HEK293 (cell line): Measurements from ENCODE around the gene SLC47A2.

ENCODE experiments used
- CTCF ChIA-PET: fragments of 350-600 bp; formaldehyde crosslinking; extraction: SDS; loops from one replicate; lab custom pipeline; 2021; ENCODE audit warnings: antibody characterized with exemption; lab: Yijun Ruan, JAX
- POLR2A ChIA-PET: fragments of 300-600 bp; formaldehyde crosslinking; extraction: SDS; loops from one replicate; lab custom pipeline; 2020; ENCODE audit warnings: antibody characterized with exemption, inconsistent platforms; lab: Yijun Ruan, JAX
- H3K27ac ChIP-seq: fragments of 200-500 bp; sonication (Bioruptor generic); 2 replicates; pipeline ENCODE4 v1.5.1; 2014; ENCODE audit warnings: low read depth, low read length, control low read depth, inconsistent platforms; ENCODE audit errors: extremely low read depth
- H3K36me3 ChIP-seq, 2 experiments: fragments of 200-500 bp in 1 of 2; sonication (Bioruptor generic) in 1 of 2; 1 replicate in 1 of 2; 2 replicates in 1 of 2; pipeline ENCODE4 v1.5.1; 2014 to 2017; ENCODE audit warnings: inconsistent platforms in 2 of 2, low read length in 2 of 2; ENCODE audit not compliant: control insufficient read depth in 2 of 2, insufficient read depth in 1 of 2
- H3K4me1 ChIP-seq: fragments of 200-500 bp; sonication (Bioruptor generic); 2 replicates; pipeline ENCODE4 v1.5.1; 2014; ENCODE audit warnings: mild to moderate bottlenecking, low read length, inconsistent platforms; ENCODE audit not compliant: control insufficient read depth, insufficient read depth
- H3K4me3 ChIP-seq: 2 replicates; pipeline ENCODE4 v1.5.1; 2011; ENCODE audit warnings: low read depth, mild to moderate bottlenecking, control low read depth, low read length, moderate library complexity
- H3K9me3 ChIP-seq: fragments of 200-500 bp; sonication (Bioruptor generic); 2 replicates; pipeline ENCODE4 v1.5.1; 2014; ENCODE audit warnings: low read depth, low read length, inconsistent platforms; ENCODE audit not compliant: control insufficient read depth, insufficient read depth
- BCL11A ChIP-seq: fragments of 450-650 bp; formaldehyde crosslinking; IDR thresholded peaks from 2 replicates; pipeline ENCODE4 v1.5.1; 2016; ENCODE audit warnings: low read depth, missing biosample characterization, missing genetic modification characterization
- GLIS1 ChIP-seq: fragments of 450-650 bp; formaldehyde crosslinking; IDR thresholded peaks from 2 replicates; pipeline ENCODE4 v1.5.1; 2016; ENCODE audit warnings: missing biosample characterization, missing genetic modification characterization
- HOXA7 ChIP-seq: sonication (generic); formaldehyde crosslinking; IDR thresholded peaks from 2 replicates; pipeline ENCODE4 v1.8.1; 2022; ENCODE audit warnings: missing genetic modification reagents, borderline replicate concordance
- HOXC10 ChIP-seq: sonication (generic); formaldehyde crosslinking; IDR thresholded peaks from 2 replicates; pipeline ENCODE4 v1.8.1; 2023; ENCODE audit warnings: mild to moderate bottlenecking, missing genetic modification reagents
- KLF8 ChIP-seq: fragments of 450-650 bp; formaldehyde crosslinking; IDR thresholded peaks from 2 replicates; pipeline ENCODE4 v1.5.1; 2016; ENCODE audit warnings: missing biosample characterization, missing genetic modification characterization
- OSR2 ChIP-seq: fragments of 450-650 bp; formaldehyde crosslinking; IDR thresholded peaks from 2 replicates; pipeline ENCODE4 v1.5.1; 2016; ENCODE audit warnings: missing biosample characterization, missing genetic modification characterization
- SETDB1 ChIP-seq: IDR thresholded peaks from one replicate; pipeline ENCODE4 v1.6.1; 2017; ENCODE audit warnings: mild to moderate bottlenecking, low read length, moderate library complexity, mixed read lengths; ENCODE audit not compliant: insufficient read length
- SP3 ChIP-seq: fragments of 450-650 bp; formaldehyde crosslinking; IDR thresholded peaks from 2 replicates; pipeline ENCODE4 v1.5.1; 2016; ENCODE audit warnings: missing biosample characterization, missing genetic modification characterization
- ZBTB17 ChIP-seq: fragments of 450-650 bp; formaldehyde crosslinking; IDR thresholded peaks from 2 replicates; pipeline ENCODE4 v1.5.1; 2016; ENCODE audit warnings: missing biosample characterization, missing genetic modification characterization
- ZBTB26 ChIP-seq: fragments of 450-650 bp; formaldehyde crosslinking; optimal IDR thresholded peaks from 2 replicates; pipeline ENCODE3; 2016; ENCODE audit warnings: missing biosample characterization, mild to moderate bottlenecking, missing genetic modification characterization
- ZFP37 ChIP-seq: fragments of 450-650 bp; formaldehyde crosslinking; IDR thresholded peaks from 2 replicates; pipeline ENCODE4 v1.5.1; 2016; ENCODE audit warnings: missing biosample characterization, missing genetic modification characterization
- ZNF140 ChIP-seq: fragments of 450-650 bp; formaldehyde crosslinking; IDR thresholded peaks from 2 replicates; pipeline ENCODE4 v1.5.1; 2016; ENCODE audit warnings: missing biosample characterization, missing genetic modification characterization
- ZNF184 ChIP-seq: fragments of 450-650 bp; IDR thresholded peaks from 2 replicates; pipeline ENCODE4 v1.5.1; 2018; ENCODE audit warnings: missing biosample characterization, mild to moderate bottlenecking, missing genetic modification characterization
- ZNF248 ChIP-seq: fragments of 450-650 bp; formaldehyde crosslinking; IDR thresholded peaks from 2 replicates; pipeline ENCODE4 v1.5.1; 2017; ENCODE audit warnings: missing biosample characterization, missing genetic modification characterization
- ZNF26 ChIP-seq: fragments of 450-650 bp; formaldehyde crosslinking; IDR thresholded peaks from 2 replicates; pipeline ENCODE4 v1.5.1; 2016; ENCODE audit warnings: missing biosample characterization, missing genetic modification characterization
- ZNF274 ChIP-seq, 2 experiments: fragments of 200-500 bp in 1 of 2; fragments of 450-650 bp in 1 of 2; sonication (Bioruptor generic) in 1 of 2; formaldehyde crosslinking in 1 of 2; IDR thresholded peaks; 2 replicates each; pipeline versions ENCODE4 v1.5.1 to v1.6.1; 2014 to 2016; ENCODE audit warnings: borderline replicate concordance in 1 of 2, inconsistent platforms in 1 of 2, low read length in 1 of 2, missing biosample characterization in 1 of 2, missing genetic modification characterization in 1 of 2
- ZNF335 ChIP-seq: fragments of 450-650 bp; formaldehyde crosslinking; conservative IDR thresholded peaks from 2 replicates; pipeline ENCODE4 v1.5.1; 2016; ENCODE audit warnings: missing biosample characterization, missing genetic modification characterization
- ZNF423 ChIP-seq: fragments of 450-650 bp; formaldehyde crosslinking; IDR thresholded peaks from 2 replicates; pipeline ENCODE4 v1.5.1; 2016; ENCODE audit warnings: missing biosample characterization, missing genetic modification characterization
- ZNF670 ChIP-seq: fragments of 450-650 bp; formaldehyde crosslinking; IDR thresholded peaks from 2 replicates; pipeline ENCODE4 v1.5.1; 2016; ENCODE audit warnings: missing biosample characterization, missing genetic modification characterization, low read depth
- TF ChIP-seq, protein P1 (sequence below): fragments of 450-650 bp; formaldehyde crosslinking; IDR thresholded peaks from 2 replicates; pipeline ENCODE4 v1.5.1; 2016; ENCODE audit warnings: missing biosample characterization, missing genetic modification characterization
- TF ChIP-seq, protein P2 (sequence below): fragments of 450-650 bp; formaldehyde crosslinking; IDR thresholded peaks from 2 replicates; pipeline ENCODE4 v1.5.1; 2016; ENCODE audit warnings: missing biosample characterization, missing genetic modification characterization
- TF ChIP-seq, protein P3 (sequence below): fragments of 450-650 bp; IDR thresholded peaks from 2 replicates; pipeline ENCODE4 v1.5.1; 2018; ENCODE audit warnings: missing biosample characterization, mild to moderate bottlenecking, missing genetic modification characterization

The SLC47A2 gene

GRCh38 chr17:19647697-19648474, 68.5 kb downstream of the SLC47A2 start (continued):
- no peak for TF ChIP-seq ZBTB26 (tag by site-specific recombination)
- TF ChIP-seq, protein P1, sequence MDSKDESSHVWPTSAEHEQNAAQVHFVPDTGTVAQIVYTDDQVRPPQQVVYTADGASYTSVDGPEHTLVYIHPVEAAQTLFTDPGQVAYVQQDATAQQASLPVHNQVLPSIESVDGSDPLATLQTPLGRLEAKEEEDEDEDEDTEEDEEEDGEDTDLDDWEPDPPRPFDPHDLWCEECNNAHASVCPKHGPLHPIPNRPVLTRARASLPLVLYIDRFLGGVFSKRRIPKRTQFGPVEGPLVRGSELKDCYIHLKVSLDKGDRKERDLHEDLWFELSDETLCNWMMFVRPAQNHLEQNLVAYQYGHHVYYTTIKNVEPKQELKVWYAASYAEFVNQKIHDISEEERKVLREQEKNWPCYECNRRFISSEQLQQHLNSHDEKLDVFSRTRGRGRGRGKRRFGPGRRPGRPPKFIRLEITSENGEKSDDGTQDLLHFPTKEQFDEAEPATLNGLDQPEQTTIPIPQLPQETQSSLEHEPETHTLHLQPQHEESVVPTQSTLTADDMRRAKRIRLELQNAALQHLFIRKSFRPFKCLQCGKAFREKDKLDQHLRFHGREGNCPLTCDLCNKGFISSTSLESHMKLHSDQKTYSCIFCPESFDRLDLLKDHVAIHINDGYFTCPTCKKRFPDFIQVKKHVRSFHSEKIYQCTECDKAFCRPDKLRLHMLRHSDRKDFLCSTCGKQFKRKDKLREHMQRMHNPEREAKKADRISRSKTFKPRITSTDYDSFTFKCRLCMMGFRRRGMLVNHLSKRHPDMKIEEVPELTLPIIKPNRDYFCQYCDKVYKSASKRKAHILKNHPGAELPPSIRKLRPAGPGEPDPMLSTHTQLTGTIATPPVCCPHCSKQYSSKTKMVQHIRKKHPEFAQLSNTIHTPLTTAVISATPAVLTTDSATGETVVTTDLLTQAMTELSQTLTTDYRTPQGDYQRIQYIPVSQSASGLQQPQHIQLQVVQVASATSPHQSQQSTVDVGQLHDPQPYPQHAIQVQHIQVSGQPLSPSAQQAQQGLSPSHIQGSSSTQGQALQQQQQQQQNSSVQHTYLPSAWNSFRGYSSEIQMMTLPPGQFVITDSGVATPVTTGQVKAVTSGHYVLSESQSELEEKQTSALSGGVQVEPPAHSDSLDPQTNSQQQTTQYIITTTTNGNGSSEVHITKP (tag by site-specific recombination), result no peak
- TF ChIP-seq BCL11A (tag by site-specific recombination), result peak; percentile 16
- TF ChIP-seq ZNF423, result no peak
- TF ChIP-seq ZNF335 (tag by site-specific recombination), result peak; percentile 78; the same call in 1 of the 2 replicates
- no peak for TF ChIP-seq ZNF274 (IDR thresholded peaks at IDR 0.05; ENCODE audit: low read length)
- TF ChIP-seq ZNF274 (tag by site-specific recombination; IDR thresholded peaks at IDR 0.05; ENCODE audit: borderline replicate concordance), result no peak
- TF ChIP-seq, protein P2, sequence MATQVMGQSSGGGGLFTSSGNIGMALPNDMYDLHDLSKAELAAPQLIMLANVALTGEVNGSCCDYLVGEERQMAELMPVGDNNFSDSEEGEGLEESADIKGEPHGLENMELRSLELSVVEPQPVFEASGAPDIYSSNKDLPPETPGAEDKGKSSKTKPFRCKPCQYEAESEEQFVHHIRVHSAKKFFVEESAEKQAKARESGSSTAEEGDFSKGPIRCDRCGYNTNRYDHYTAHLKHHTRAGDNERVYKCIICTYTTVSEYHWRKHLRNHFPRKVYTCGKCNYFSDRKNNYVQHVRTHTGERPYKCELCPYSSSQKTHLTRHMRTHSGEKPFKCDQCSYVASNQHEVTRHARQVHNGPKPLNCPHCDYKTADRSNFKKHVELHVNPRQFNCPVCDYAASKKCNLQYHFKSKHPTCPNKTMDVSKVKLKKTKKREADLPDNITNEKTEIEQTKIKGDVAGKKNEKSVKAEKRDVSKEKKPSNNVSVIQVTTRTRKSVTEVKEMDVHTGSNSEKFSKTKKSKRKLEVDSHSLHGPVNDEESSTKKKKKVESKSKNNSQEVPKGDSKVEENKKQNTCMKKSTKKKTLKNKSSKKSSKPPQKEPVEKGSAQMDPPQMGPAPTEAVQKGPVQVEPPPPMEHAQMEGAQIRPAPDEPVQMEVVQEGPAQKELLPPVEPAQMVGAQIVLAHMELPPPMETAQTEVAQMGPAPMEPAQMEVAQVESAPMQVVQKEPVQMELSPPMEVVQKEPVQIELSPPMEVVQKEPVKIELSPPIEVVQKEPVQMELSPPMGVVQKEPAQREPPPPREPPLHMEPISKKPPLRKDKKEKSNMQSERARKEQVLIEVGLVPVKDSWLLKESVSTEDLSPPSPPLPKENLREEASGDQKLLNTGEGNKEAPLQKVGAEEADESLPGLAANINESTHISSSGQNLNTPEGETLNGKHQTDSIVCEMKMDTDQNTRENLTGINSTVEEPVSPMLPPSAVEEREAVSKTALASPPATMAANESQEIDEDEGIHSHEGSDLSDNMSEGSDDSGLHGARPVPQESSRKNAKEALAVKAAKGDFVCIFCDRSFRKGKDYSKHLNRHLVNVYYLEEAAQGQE, result 0 out of 2 replicates have a peak, but pooled peaks have one; percentile 51
- peak; percentile 11; the same call in 1 of the 2 replicates for TF ChIP-seq ZFP37
- TF ChIP-seq ZNF248 (tag by site-specific recombination), result no peak
- no peak for TF ChIP-seq SETDB1

DNA sequence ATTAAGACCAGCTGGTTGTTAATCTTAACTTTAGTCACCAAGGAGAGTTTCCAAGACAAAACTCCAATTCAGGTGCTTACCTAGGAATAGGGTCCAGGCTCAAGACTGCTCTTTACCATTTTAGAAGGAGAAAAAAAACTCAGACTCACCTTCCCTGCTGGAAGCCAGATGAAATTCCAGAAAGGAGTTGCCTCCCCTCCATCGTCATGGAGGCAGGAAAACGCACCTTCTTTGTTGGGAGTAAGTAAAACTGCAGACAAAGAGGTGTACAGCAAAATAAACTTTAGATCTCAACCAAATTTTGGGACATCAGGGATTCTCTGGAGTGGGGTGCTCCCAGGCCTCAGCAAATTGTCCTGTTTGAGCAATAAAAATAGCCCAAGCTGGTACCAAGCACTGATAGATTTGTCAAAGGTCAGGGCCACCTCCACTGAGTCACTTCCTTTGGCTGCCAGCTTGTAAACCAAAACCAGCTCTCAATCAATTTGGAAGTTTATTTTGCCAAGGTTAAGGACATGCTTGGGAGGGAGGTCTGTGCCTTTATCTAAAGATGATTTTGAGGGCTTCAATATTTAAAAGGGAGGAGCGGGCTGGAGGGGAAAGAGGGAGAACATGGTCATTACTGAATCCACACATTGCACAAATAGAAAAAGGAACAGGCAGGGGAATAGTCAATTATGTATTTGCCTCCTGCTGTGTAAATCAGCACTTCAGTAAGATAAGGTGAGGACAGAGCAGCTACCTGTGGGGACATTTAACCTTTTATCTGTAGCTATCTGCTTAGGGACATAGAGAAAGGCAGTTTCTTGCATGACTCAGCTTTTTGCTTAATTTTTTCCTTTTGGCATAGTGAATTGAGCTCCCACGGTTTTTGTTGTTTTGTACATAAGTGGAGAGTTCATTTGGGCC, 69.3 kb downstream of the SLC47A2 start:
- POLR2A ChIA-PET, result interaction anchor here (0.5 to 2.7 kb wide), 14 partner anchors 9 to 269 kb away, joined by 3 to 29 read pairs (median 6); partner anchors contain the start of genes MAPK7 and SLC47A1
- H3K36me3 ChIP-seq, result peaks cover 0 to 8% of the 10 kb centered on the region in 2 experiments; a peak in 1 of 3 replicates
- peaks cover 29% of the 10 kb centered on the region for H3K4me1 ChIP-seq
- CTCF ChIA-PET, result interaction anchor here (0.5 to 5.1 kb wide), 25 partner anchors 9 to 698 kb away, joined by 3 to 35 read pairs (median 4); partner anchors contain the start of gene B9D1
- H3K9me3 ChIP-seq, result no peaks in the 10 kb centered on the region
- H3K27ac ChIP-seq, result peak overlapping the region; percentile 74
- H3K4me3 ChIP-seq, result no peak overlapping the region
- no peak for TF ChIP-seq ZNF26 (tag by site-specific recombination)
- TF ChIP-seq ZBTB17 (tag by site-specific recombination), result no peak
- no peak for TF ChIP-seq ZNF140 (tag by site-specific recombination)
- TF ChIP-seq KLF8 (tag by site-specific recombination), result 0 out of 2 replicates have a peak, but pooled peaks have one; percentile 24
- TF ChIP-seq ZNF184 (tag by site-specific recombination), result no peak
- TF ChIP-seq GLIS1 (tag by site-specific recombination), result peak; percentile 51; the same call in 1 of the 2 replicates
- TF ChIP-seq HOXA7 (CRISPR knock-in tag), result no peak
- TF ChIP-seq ZNF423, result no peak
- TF ChIP-seq SP3 (tag by site-specific recombination), result no peak
- TF ChIP-seq, protein P3, sequence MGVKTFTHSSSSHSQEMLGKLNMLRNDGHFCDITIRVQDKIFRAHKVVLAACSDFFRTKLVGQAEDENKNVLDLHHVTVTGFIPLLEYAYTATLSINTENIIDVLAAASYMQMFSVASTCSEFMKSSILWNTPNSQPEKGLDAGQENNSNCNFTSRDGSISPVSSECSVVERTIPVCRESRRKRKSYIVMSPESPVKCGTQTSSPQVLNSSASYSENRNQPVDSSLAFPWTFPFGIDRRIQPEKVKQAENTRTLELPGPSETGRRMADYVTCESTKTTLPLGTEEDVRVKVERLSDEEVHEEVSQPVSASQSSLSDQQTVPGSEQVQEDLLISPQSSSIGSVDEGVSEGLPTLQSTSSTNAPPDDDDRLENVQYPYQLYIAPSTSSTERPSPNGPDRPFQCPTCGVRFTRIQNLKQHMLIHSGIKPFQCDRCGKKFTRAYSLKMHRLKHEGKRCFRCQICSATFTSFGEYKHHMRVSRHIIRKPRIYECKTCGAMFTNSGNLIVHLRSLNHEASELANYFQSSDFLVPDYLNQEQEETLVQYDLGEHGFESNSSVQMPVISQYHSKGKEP (tag by site-specific recombination), result no peak
- no peak for TF ChIP-seq ZNF670 (tag by site-specific recombination)
- peak; percentile 80 for TF ChIP-seq OSR2
- TF ChIP-seq HOXC10 (CRISPR knock-in tag), result no peak
